DND-41 (cell line): ENCODE results near the gene BORCS5.

Experiments
- EZH2 ChIP-seq: IDR thresholded peaks from 3 replicates; pipeline ENCODE4 v1.6.1; 2012; ENCODE audit warnings: borderline replicate concordance, low read depth, mild to moderate bottlenecking, moderate library complexity, low read length, inconsistent platforms; ENCODE audit not compliant: severe bottlenecking
- TF ChIP-seq, protein P1 (sequence below): IDR thresholded peaks from 2 replicates; pipeline ENCODE4 v1.5.1; 2012; ENCODE audit warnings: borderline replicate concordance, low read length, moderate library complexity, mild to moderate bottlenecking; ENCODE audit not compliant: poor library complexity, severe bottlenecking; ENCODE audit errors: extremely low read depth

DNA sequence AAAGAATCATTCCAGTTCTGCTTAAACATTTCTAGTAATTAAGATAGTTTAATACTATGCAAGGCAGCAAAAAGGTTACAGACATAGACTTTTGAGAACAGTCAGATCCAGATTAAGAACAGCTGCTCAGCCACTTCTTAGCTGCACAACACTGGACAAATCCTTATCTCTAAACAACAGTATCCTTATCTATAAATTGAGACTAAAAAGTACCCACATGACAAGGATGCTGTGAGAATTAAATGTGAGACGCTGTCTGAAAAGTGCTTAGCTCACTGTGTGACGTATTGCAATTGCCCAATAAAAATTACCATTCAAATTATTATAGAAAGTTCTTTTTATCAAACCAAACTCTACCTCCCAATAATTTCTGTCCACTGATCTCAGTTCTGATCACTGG lies 35.5 kb downstream of the BORCS5 start:
- TF ChIP-seq, protein P1, sequence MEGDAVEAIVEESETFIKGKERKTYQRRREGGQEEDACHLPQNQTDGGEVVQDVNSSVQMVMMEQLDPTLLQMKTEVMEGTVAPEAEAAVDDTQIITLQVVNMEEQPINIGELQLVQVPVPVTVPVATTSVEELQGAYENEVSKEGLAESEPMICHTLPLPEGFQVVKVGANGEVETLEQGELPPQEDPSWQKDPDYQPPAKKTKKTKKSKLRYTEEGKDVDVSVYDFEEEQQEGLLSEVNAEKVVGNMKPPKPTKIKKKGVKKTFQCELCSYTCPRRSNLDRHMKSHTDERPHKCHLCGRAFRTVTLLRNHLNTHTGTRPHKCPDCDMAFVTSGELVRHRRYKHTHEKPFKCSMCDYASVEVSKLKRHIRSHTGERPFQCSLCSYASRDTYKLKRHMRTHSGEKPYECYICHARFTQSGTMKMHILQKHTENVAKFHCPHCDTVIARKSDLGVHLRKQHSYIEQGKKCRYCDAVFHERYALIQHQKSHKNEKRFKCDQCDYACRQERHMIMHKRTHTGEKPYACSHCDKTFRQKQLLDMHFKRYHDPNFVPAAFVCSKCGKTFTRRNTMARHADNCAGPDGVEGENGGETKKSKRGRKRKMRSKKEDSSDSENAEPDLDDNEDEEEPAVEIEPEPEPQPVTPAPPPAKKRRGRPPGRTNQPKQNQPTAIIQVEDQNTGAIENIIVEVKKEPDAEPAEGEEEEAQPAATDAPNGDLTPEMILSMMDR = no peak
- no peak for TF ChIP-seq EZH2
